Mesenchymal stem cell (in vitro differentiated cells and primary cell): Measurements from ENCODE around the gene TMEM208.

Experiments used
- DNase-seq: peaks from one replicate; pipeline ENCODE4 v3.0.0-alpha.2; 2013
- H2AFZ ChIP-seq: one replicate; pipeline ENCODE4 v1.6.1; 2013; ENCODE audit warnings: low read depth, mild to moderate bottlenecking, control low read depth, inconsistent platforms, low read length, moderate library complexity
- H2AK5ac ChIP-seq: 2 replicates; pipeline ENCODE4 v1.6.1; 2013; ENCODE audit warnings: low read length, moderate library complexity, mild to moderate bottlenecking, inconsistent platforms; ENCODE audit not compliant: severe bottlenecking
- H2BK120ac ChIP-seq: one replicate; pipeline ENCODE4 v1.6.1; 2013; ENCODE audit warnings: low read depth, mild to moderate bottlenecking, inconsistent platforms, low read length, moderate library complexity
- H2BK12ac ChIP-seq, 2 experiments: one replicate each; pipeline ENCODE4 v1.6.1; 2013; ENCODE audit warnings: inconsistent platforms in 2 of 2, low read length in 2 of 2, mild to moderate bottlenecking in 2 of 2, moderate library complexity in 2 of 2, control low read depth in 1 of 2
- H2BK15ac ChIP-seq: one replicate; pipeline ENCODE4 v1.6.1; 2013; ENCODE audit warnings: mild to moderate bottlenecking, low read depth, inconsistent platforms; ENCODE audit not compliant: poor library complexity, severe bottlenecking
- H2BK5ac ChIP-seq: 2 replicates; pipeline ENCODE4 v1.6.1; 2013; ENCODE audit warnings: low read depth, mild to moderate bottlenecking, low read length, control low read depth, inconsistent platforms; ENCODE audit not compliant: poor library complexity, severe bottlenecking
- H3K14ac ChIP-seq, 2 experiments: one replicate each; pipeline ENCODE4 v1.6.1; 2013; ENCODE audit warnings: inconsistent platforms in 2 of 2, low read length in 2 of 2, control low read depth in 1 of 2, mild to moderate bottlenecking in 1 of 2, moderate library complexity in 1 of 2
- H3K18ac ChIP-seq, 2 experiments: one replicate each; pipeline ENCODE4 v1.6.1; 2013; ENCODE audit warnings: inconsistent platforms in 2 of 2, low read length in 2 of 2, control low read depth in 1 of 2, low read depth in 1 of 2, mild to moderate bottlenecking in 1 of 2
- H3K23ac ChIP-seq, 2 experiments: one replicate each; pipeline ENCODE4 v1.6.1; 2013; ENCODE audit warnings: inconsistent platforms in 2 of 2, low read length in 2 of 2, mild to moderate bottlenecking in 2 of 2, moderate library complexity in 2 of 2, control low read depth in 1 of 2
- H3K27ac ChIP-seq: 2 replicates; pipeline ENCODE4 v1.5.1; 2013; ENCODE audit warnings: mild to moderate bottlenecking, moderate library complexity, low read length, control low read depth, inconsistent platforms; ENCODE audit not compliant: poor library complexity, severe bottlenecking
- H3K27me3 ChIP-seq, 2 experiments: 2 replicates each; pipeline versions ENCODE4 v1.6.1 to v1.7.0; 2013; ENCODE audit warnings: low read length in 2 of 2, mild to moderate bottlenecking in 2 of 2, moderate library complexity in 2 of 2, control low read depth in 1 of 2, inconsistent platforms in 1 of 2; ENCODE audit not compliant: control insufficient read depth in 1 of 2, insufficient read depth in 1 of 2
- H3K36me3 ChIP-seq, 2 experiments: 2 replicates each; pipeline versions ENCODE4 v1.6.1 to v1.7.0; 2013; ENCODE audit warnings: low read length in 2 of 2, control low read depth in 1 of 2, inconsistent platforms in 1 of 2, low read depth in 1 of 2, mild to moderate bottlenecking in 1 of 2; ENCODE audit not compliant: insufficient read depth in 2 of 2, control insufficient read depth in 1 of 2
- H3K4ac ChIP-seq, 2 experiments: one replicate each; pipeline ENCODE4 v1.6.1; 2013; ENCODE audit warnings: inconsistent platforms in 2 of 2, low read length in 2 of 2, mild to moderate bottlenecking in 2 of 2, moderate library complexity in 2 of 2, control low read depth in 1 of 2, low read depth in 1 of 2
- H3K4me1 ChIP-seq: 2 replicates; pipeline ENCODE4 v1.6.1; 2013; ENCODE audit warnings: low read depth, low read length, control low read depth; ENCODE audit not compliant: control insufficient read depth, insufficient read depth
- H3K4me2 ChIP-seq: 2 replicates; pipeline ENCODE4 v1.6.1; 2013; ENCODE audit warnings: low read length, mild to moderate bottlenecking, inconsistent platforms; ENCODE audit not compliant: poor library complexity, severe bottlenecking
- H3K4me3 ChIP-seq, 2 experiments: 2 replicates each; pipeline versions ENCODE4 v1.5.1 to v1.7.0; 2013; ENCODE audit warnings: low read length in 2 of 2, mild to moderate bottlenecking in 2 of 2, control low read depth in 1 of 2, low read depth in 1 of 2; ENCODE audit not compliant: insufficient read depth in 1 of 2
- H3K79me1 ChIP-seq: replicated peaks from 2 replicates; pipeline ENCODE4 v1.6.1; 2013; ENCODE audit warnings: mild to moderate bottlenecking, control low read depth, low read length, inconsistent platforms; ENCODE audit not compliant: poor library complexity, severe bottlenecking
- H3K9ac ChIP-seq: 2 replicates; pipeline ENCODE4 v1.7.0; 2013; ENCODE audit warnings: mild to moderate bottlenecking, low read length, moderate library complexity
- H3K9me3 ChIP-seq: 2 replicates; pipeline ENCODE4 v1.7.0; 2013; ENCODE audit warnings: mild to moderate bottlenecking, low read length; ENCODE audit not compliant: control insufficient read depth
- H4K8ac ChIP-seq: one replicate; pipeline ENCODE4 v1.6.1; 2013; ENCODE audit warnings: inconsistent platforms, mild to moderate bottlenecking, low read length, moderate library complexity
- H4K91ac ChIP-seq: one replicate; pipeline ENCODE4 v1.6.1; 2013; ENCODE audit warnings: mild to moderate bottlenecking, low read length, inconsistent platforms
- WGBS: methylation state at CpG from one replicate; pipeline ENCODE4 v1.1.7; 2013; ENCODE audit warnings: mixed read lengths; 5-methylcytosine and 5-hydroxymethylcytosine counted together

The TMEM208 gene

GRCh38 chr16:67271446-67271845, 44.5 kb downstream of the TMEM208 start:
- DNase-seq, result no peak
- H3K27ac ChIP-seq, result no peak overlapping the region
- peak overlapping the region in 1 of 2 experiments; percentile 61 for H2BK12ac ChIP-seq
- H3K9me3 ChIP-seq, result no peaks in the 10 kb centered on the region
- no peak overlapping the region for H2AFZ ChIP-seq
- H3K4me1 ChIP-seq, result peaks cover 11% of the 10 kb centered on the region
- H2AK5ac ChIP-seq, result no peak overlapping the region
- peak overlapping the region; percentile 13 for H2BK15ac ChIP-seq
- H3K4me2 ChIP-seq, result no peak overlapping the region
- H2BK5ac ChIP-seq, result no peak overlapping the region
- H3K4ac ChIP-seq, result peak overlapping the region in 1 of 2 experiments; percentile 21
- 100% methylated on average over 4 of the region's 4 CpGs for WGBS
- no peak overlapping the region for H3K18ac ChIP-seq
- H3K79me1 ChIP-seq, result peaks cover 4% of the 10 kb centered on the region
- no peak overlapping the region for H3K14ac ChIP-seq
- no peaks in the 10 kb centered on the region for H3K27me3 ChIP-seq
- no peak overlapping the region for H3K23ac ChIP-seq
- no peak overlapping the region for H4K8ac ChIP-seq
- peaks cover 19 to 40% of the 10 kb centered on the region in 2 experiments for H3K36me3 ChIP-seq
- H4K91ac ChIP-seq, result no peak overlapping the region
- no peak overlapping the region for H3K4me3 ChIP-seq
- H2BK120ac ChIP-seq, result no peak overlapping the region
- peak overlapping the region; percentile 23 for H3K9ac ChIP-seq

DNA sequence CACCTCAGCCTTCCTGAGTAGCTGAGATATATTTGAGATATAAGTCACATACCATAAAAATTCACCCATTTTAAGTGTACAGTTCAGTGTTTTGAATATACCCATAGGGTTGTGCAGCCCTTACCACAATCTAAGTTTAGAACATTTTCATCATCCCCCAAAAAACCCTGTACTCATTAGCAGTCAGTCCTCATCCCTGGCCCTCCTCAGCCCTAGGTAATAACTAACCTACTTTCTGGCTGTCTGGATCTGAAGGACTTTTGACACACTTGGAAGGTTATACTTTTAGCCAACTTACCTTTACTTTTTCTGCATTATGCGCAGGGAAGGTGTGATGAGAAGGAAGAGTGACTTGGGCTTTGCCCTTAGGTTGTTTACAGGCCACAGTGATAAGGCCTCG, 48.4 kb downstream of the TMEM208 start:
- Histone ChIP-seq H2BK120ac (no peak overlapping the region), H3K23ac (no peak overlapping the region), H3K4ac (peak overlapping the region in 1 of 2 experiments; percentile 35), H3K36me3 (peaks cover 21 to 48% of the 10 kb centered on the region in 2 experiments), H3K79me1 (peaks cover 4% of the 10 kb centered on the region), H2AFZ (no peak overlapping the region), H2BK15ac (no peak overlapping the region), H3K4me3 (no peak overlapping the region), H2AK5ac (peak overlapping the region; percentile 20), H2BK12ac (no peak overlapping the region), H3K4me1 (peaks cover 32% of the 10 kb centered on the region), H3K14ac (no peak overlapping the region), H4K8ac (no peak overlapping the region), H3K9ac (peak overlapping the region; percentile 48), H3K27me3 (no peaks in the 10 kb centered on the region), H2BK5ac (no peak overlapping the region), H3K27ac (no peak overlapping the region), H3K18ac (no peak overlapping the region), H3K9me3 (no peaks in the 10 kb centered on the region), H3K4me2 (no peak overlapping the region), H4K91ac (no peak overlapping the region)
- DNase-seq, result no peak
- no CpG with 5 or more reads among the region's 2 CpGs for WGBS

- Histone ChIP-seq H3K27ac (peak overlapping the region; percentile 99), H3K4me3 (peak overlapping the region in 1 of 2 experiments; percentile 84)
- 39% methylated on average over 4 of the region's 4 CpGs for WGBS
These were observed 50.5 kb downstream of the TMEM208 start for GRCh38 chr16:67277294-67277998.

GRCh38 chr16:67277999-67278772, 51.3 kb downstream of the TMEM208 start:
- Histone ChIP-seq H3K23ac (peak overlapping the region in 1 of 2 experiments; percentile 41), H2AFZ (peak overlapping the region; percentile 70), H3K36me3 (peaks cover 15 to 54% of the 10 kb centered on the region in 2 experiments), H3K4me2 (peak overlapping the region; percentile 62), H4K8ac (peak overlapping the region; percentile 97), H4K91ac (peak overlapping the region; percentile 96), H2BK15ac (peak overlapping the region; percentile 98), H3K4ac (peak overlapping the region; percentile 88 to 94), H3K4me3 (peak overlapping the region in 1 of 2 experiments; percentile 84), H3K4me1 (peaks cover 32% of the 10 kb centered on the region), H3K27ac (peak overlapping the region; percentile 99), H2BK12ac (peak overlapping the region; percentile 41 to 96), H3K14ac (peak overlapping the region in 1 of 2 experiments; percentile 95), H2BK120ac (peak overlapping the region; percentile 92), H3K18ac (peak overlapping the region; percentile 93 to 95), H3K9me3 (no peaks in the 10 kb centered on the region), H3K9ac (peak overlapping the region; percentile 99), H2BK5ac (peak overlapping the region; percentile 92), H3K27me3 (no peaks in the 10 kb centered on the region), H2AK5ac (peak overlapping the region; percentile 81), H3K79me1 (peaks cover 4% of the 10 kb centered on the region)
- peak; percentile 87 for DNase-seq
- 83% methylated on average over 13 of the region's 13 CpGs for WGBS

More at GRCh38 chr16:67277294-67277998, 50.5 kb downstream of the TMEM208 start:
- Histone ChIP-seq H2AFZ (no peak overlapping the region), H2AK5ac (peak overlapping the region; percentile 81), H3K9me3 (no peaks in the 10 kb centered on the region), H3K27me3 (no peaks in the 10 kb centered on the region), H3K36me3 (peaks cover 15 to 49% of the 10 kb centered on the region in 2 experiments), H4K8ac (peak overlapping the region; percentile 97), H3K23ac (no peak overlapping the region), H3K4me1 (peaks cover 32% of the 10 kb centered on the region), H3K18ac (peak overlapping the region; percentile 93), H3K4ac (peak overlapping the region; percentile 88 to 94), H2BK120ac (peak overlapping the region; percentile 36), H3K79me1 (peaks cover 4% of the 10 kb centered on the region), H3K14ac (peak overlapping the region in 1 of 2 experiments; percentile 72), H3K4me2 (peak overlapping the region; percentile 4), H4K91ac (peak overlapping the region; percentile 96), H2BK5ac (peak overlapping the region; percentile 92), H2BK15ac (peak overlapping the region; percentile 44), H2BK12ac (peak overlapping the region; percentile 41 to 96), H3K9ac (peak overlapping the region; percentile 99)
- peak; percentile 99 for DNase-seq
